Mesothelial cell of epicardium (in vitro differentiated cells): ENCODE measurements around the gene GFOD1. TPM values are rescaled to one million over a fixed set of nuclear protein-coding genes. Genes with fewer than 3 reads are reported as not detected.

Source experiments
- DNase-seq, 2 experiments: peaks; one replicate each; pipeline ENCODE4 v3.0.0; 2021; ENCODE audit warnings: low spot score in 2 of 2; ENCODE audit not compliant: unreplicated experiment in 2 of 2
- H3K27ac Mint-ChIP-seq: 2 replicates; pipeline ENCODE4 v1.8.0; 2021; ENCODE audit warnings: mixed read lengths
- H3K27me3 Mint-ChIP-seq: 2 replicates; pipeline ENCODE4 v1.8.0; 2021; ENCODE audit warnings: low read depth, mixed read lengths
- H3K36me3 Mint-ChIP-seq: 2 replicates; pipeline ENCODE4 v1.8.0; 2021; ENCODE audit warnings: mixed read lengths
- H3K4me1 Mint-ChIP-seq: 2 replicates; pipeline ENCODE4 v1.8.0; 2021; ENCODE audit warnings: mixed read lengths
- H3K4me3 Mint-ChIP-seq: 2 replicates; pipeline ENCODE4 v1.8.0; 2021; ENCODE audit warnings: mild to moderate bottlenecking, moderate library complexity, mixed read lengths
- H3K9me3 Mint-ChIP-seq: 2 replicates; pipeline ENCODE4 v1.8.0; 2021; ENCODE audit warnings: mixed read lengths
- CTCF ChIP-seq: fragments of 200-600 bp; sonication (generic); IDR thresholded peaks from one replicate; pipeline ENCODE4 v1.5.0; 2021; ENCODE audit warnings: antibody characterized with exemption; ENCODE audit not compliant: unreplicated experiment
- total RNA-seq: library from RNA; stranded (reverse); gene quantifications from 3 replicates; pipeline ENCODE4 v1.2.1, GENCODE V29; 2021

The GFOD1 gene
- 3.5 to 4.8 TPM (median 4.0 TPM) in 3 replicates for total RNA-seq

DNA sequence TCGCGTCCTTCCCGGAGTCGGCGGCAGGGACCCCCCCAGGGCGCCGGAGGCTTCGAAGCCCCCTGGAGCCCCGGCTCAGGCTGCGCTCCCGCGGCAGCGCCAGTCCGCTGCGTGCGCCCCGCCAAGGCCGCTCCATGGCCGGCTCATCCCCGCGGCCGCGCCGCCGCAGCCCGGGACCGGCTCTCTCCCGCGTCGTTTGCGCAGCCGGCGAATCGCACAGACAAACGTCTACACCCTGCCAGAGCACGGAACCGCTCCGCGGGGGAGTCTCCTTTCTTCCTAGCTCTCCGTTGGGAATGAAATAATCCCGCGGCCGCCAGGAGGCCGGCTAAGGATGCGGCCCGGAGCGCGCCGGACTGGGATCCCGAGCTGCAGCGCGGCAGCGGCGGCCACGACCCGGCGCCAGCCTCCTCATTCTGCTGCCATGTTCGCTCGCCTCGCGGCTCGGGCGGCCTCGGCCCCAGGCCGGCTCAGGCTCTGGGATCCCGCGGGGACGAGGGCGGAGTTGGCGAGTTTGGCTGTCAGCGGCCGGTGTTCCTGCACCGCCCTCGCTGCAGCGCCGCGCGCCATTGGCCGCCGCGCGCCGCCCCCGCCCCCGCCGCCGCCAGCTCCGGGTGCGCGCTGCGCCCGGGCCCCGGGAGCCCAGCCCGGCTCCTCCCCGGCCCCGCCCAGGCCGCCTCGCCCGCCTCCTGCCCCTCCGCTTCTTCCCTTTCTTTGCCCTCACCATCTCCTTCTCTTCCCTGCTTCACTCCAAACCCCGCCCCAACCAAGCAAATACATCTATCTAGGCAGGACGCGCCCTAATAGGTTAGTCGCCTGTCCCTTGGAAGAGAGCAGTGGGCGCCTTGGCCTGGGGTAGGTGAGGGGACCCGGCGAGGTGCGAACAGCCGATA, at the start of gene GFOD1:
TSS of gene GFOD1 (minus strand) at position 479 of the 893 bp plus-strand sequence. CDS start 710 bp downstream, outside the sequence.
- peak; percentile 57 to 78 for DNase-seq
- peak within 1 kb of the TSS; percentile 44 for H3K27ac Mint-ChIP-seq

GRCh38 chr6:13536796-13537526, 49.6 kb upstream of the GFOD1 start:
- Mint-ChIP-seq H3K36me3 (no peaks in the 10 kb centered on the region), H3K9me3 (peaks cover 5% of the 10 kb centered on the region), H3K4me3 (no peak overlapping the region), H3K27ac (no peak overlapping the region), H3K4me1 (peaks cover 3% of the 10 kb centered on the region), H3K27me3 (no peaks in the 10 kb centered on the region)
- TF ChIP-seq CTCF = no peak
- DNase-seq = no peak

More for the DNA sequence above, at the start of gene GFOD1:
- Mint-ChIP-seq H3K4me3 (peak within 1 kb of the TSS; percentile 78), H3K4me1 (peaks cover 17% of the 10 kb centered on the region), H3K9me3 (no peaks in the 10 kb centered on the region), H3K27me3 (peaks cover 49% of the 10 kb centered on the region), H3K36me3 (no peaks in the 10 kb centered on the region)
- no peak for TF ChIP-seq CTCF

GRCh38 chr6:13535306-13535705, 47.9 kb upstream of the GFOD1 start:
- Mint-ChIP-seq H3K27ac (no peak overlapping the region), H3K36me3 (no peaks in the 10 kb centered on the region), H3K9me3 (no peaks in the 10 kb centered on the region)

DNA sequence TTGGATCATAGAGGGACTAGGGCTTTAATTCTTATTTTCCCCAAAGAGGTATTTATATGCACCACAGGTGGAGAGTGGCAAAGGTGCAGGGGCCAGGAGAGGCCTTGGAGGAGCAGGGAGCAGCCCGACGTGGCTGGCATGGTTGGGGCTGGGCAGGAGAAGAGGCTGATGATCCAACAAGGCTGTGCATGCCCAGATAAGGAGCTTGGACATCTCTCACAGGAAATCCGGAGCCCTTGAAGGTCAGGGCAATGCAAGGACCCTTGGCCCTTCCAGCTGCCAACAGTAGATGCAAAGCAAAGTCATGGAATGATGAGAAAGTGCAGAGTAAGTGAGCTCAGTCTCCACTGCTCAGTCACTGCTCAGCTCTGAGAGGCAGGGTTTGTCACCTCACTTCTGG, 47.1 kb upstream of the GFOD1 start:
- DNase-seq = no peak
- H3K27ac Mint-ChIP-seq = no peak overlapping the region
- H3K36me3 Mint-ChIP-seq = no peaks in the 10 kb centered on the region
- H3K27me3 Mint-ChIP-seq = no peaks in the 10 kb centered on the region
- TF ChIP-seq CTCF = no peak
- H3K4me3 Mint-ChIP-seq = no peak overlapping the region
- no peaks in the 10 kb centered on the region for H3K9me3 Mint-ChIP-seq
- peaks cover 9% of the 10 kb centered on the region for H3K4me1 Mint-ChIP-seq

More at GRCh38 chr6:13535306-13535705, 47.9 kb upstream of the GFOD1 start:
- TF ChIP-seq CTCF = no peak
- DNase-seq = no peak
- Mint-ChIP-seq H3K27me3 (no peaks in the 10 kb centered on the region), H3K4me3 (no peak overlapping the region), H3K4me1 (peaks cover 9% of the 10 kb centered on the region)

- TF ChIP-seq CTCF = no peak
- H3K27me3 Mint-ChIP-seq = no peaks in the 10 kb centered on the region
- no peak overlapping the region for H3K4me3 Mint-ChIP-seq
- no peaks in the 10 kb centered on the region for H3K36me3 Mint-ChIP-seq
- no peaks in the 10 kb centered on the region for H3K9me3 Mint-ChIP-seq
- H3K27ac Mint-ChIP-seq = no peak overlapping the region
- DNase-seq = no peak
- peaks cover 12% of the 10 kb centered on the region for H3K4me1 Mint-ChIP-seq
Measured at GRCh38 chr6:13531956-13532355, 44.6 kb upstream of the GFOD1 start.
